Measurements from ENCODE around the gene ATP5F1B. TPM values are rescaled to one million over a fixed set of nuclear protein-coding genes. Genes with fewer than 3 reads are reported as not detected.

The ATP5F1B gene
- total and polyA plus RNA-seq, 4 donors = 432 to 838 (median 676) TPM

GRCh38 chr12:56635806-56636674 lies 9.7 kb downstream of the ATP5F1B start:
- peak overlapping the region; percentile 97 for H3K27ac ChIP-seq (ENCODE audit: low read depth, low read length)
- no peaks in the 10 kb centered on the region for H3K27me3 ChIP-seq (ENCODE audit: control insufficient read depth, insufficient read depth, low read length)
- 6% methylated on average over 20 of the region's 20 CpGs for WGBS (ENCODE audit: insufficient coverage)
- peaks cover 50% of the 10 kb centered on the region for H3K4me1 ChIP-seq (ENCODE audit: control insufficient read depth, insufficient read depth, low read length)
- no peaks in the 10 kb centered on the region for H3K9me3 ChIP-seq (ENCODE audit: control insufficient read depth, insufficient read depth, low read length)
- DNase-seq (ENCODE audit: low read depth in 4 of 6, low spot score in 6 of 6) = peak in 2 of 6 donors; percentile 78 to 90
- peaks cover 32% of the 10 kb centered on the region for H3K36me3 ChIP-seq (ENCODE audit: control insufficient read depth, insufficient read depth, low read length)
- H3K4me3 ChIP-seq (ENCODE audit: low read depth, low read length) = peak overlapping the region; percentile 54

DNA sequence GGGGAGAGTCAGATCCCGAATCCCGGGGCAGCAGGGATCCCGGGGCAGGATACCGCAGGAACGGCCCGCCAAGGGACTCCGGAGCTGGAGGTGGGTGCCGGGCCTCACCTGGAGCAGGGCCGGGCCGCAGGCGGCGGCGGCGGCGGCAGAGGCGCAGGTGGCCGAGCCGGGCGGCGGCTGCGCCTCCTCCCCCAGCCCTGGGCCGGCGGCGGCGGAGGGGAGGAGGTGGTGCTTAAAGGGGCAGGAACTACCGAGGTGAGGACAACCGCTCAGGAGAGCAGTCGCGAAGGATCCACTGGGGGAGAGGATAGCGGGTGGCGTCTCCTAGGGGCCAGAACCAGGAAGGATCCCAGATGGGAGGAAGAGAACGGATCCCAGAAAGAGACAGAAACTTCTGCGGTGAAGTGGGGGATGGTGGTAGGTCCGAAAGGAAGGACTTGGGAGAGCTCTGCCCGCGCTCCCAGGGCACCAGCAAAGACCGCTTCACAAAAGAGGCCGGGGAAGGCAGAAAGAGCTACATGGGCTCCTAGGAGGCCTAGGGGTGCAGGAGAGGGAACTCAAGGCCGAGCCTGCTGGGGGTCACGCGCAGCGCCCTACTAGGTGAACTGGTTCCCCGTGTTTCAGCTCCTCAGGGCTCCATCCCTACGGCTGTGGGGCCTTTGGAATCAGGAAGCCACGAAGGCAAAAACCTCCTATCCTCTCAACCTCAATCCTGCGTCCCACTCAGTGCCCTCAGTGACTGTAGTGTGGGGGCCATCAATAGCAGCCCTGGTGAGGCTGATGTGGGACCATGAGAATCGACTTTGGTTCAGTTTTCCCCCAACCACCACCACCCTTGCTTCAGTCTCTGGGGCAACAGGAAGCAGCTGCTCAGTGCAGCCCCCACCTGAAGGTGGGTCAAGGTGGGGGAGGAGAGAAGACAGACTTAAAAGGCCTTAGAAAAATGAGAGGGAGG lies 10.7 kb downstream of the ATP5F1B start:
- Histone ChIP-seq H3K4me3 (ENCODE audit: low read depth, low read length) (peak overlapping the region; percentile 54), H3K9me3 (ENCODE audit: control insufficient read depth, insufficient read depth, low read length) (no peaks in the 10 kb centered on the region), H3K27ac (ENCODE audit: low read depth, low read length) (peak overlapping the region; percentile 97), H3K4me1 (ENCODE audit: control insufficient read depth, insufficient read depth, low read length) (peaks cover 56% of the 10 kb centered on the region), H3K27me3 (ENCODE audit: control insufficient read depth, insufficient read depth, low read length) (no peaks in the 10 kb centered on the region), H3K36me3 (ENCODE audit: control insufficient read depth, insufficient read depth, low read length) (peaks cover 22% of the 10 kb centered on the region)
- DNase-seq (ENCODE audit: low read depth in 4 of 6, low spot score in 6 of 6) = peak in 2 of 6 donors; percentile 81
- WGBS (ENCODE audit: insufficient coverage) = 2% methylated on average over 41 of the region's 47 CpGs

- DNase-seq (ENCODE audit: low read depth in 4 of 6, low spot score in 6 of 6) = peak in 2 of 6 donors; percentile 42 to 51
- Histone ChIP-seq H3K4me3 (ENCODE audit: low read depth, low read length) (peak overlapping the region; percentile 54), H3K27ac (ENCODE audit: low read depth, low read length) (peak overlapping the region; percentile 97), H3K9me3 (ENCODE audit: control insufficient read depth, insufficient read depth, low read length) (no peaks in the 10 kb centered on the region), H3K4me1 (ENCODE audit: control insufficient read depth, insufficient read depth, low read length) (peaks cover 57% of the 10 kb centered on the region), H3K27me3 (ENCODE audit: control insufficient read depth, insufficient read depth, low read length) (no peaks in the 10 kb centered on the region), H3K36me3 (ENCODE audit: control insufficient read depth, insufficient read depth, low read length) (peaks cover 14% of the 10 kb centered on the region)
- 2% methylated on average over 24 of the region's 27 CpGs for WGBS (ENCODE audit: insufficient coverage)
Observed at GRCh38 chr12:56634242-56634836, 11.4 kb downstream of the ATP5F1B start.

DNA sequence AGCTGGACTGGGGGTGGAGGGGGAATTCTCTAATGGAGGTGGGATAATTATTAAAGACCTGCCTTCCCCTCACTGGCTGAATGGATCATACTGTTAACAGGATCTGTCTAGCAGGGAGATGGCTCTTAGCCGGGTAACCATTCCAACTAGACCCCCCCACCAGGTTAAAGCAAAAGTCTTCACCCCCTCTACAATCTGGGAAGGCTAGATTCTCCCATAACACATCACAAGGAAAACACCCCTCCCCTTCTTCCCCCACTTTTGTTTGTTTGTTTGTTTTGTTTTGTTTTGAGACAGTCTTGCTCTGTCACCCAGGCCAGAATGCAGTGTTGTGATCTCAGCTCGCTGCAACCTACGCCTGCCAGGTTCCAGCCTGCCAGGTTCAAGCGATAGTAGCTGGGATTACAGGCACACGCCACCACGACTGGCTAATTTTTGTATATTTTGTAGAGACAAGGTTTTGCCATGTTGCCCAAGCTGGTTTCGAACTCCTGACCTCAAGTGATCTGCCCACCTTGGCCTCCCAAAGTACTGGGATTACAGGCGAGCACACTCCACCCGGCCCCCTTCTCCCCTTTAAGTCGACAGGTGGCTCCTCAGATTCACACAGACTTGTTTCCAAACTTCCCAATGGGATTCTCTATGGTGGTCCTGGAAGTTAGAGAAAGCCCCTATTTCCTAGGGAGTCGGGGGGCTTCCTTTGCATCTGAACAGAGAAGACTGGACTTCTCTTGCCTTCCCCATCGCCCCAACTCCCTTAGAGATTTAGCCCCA lies 12.1 kb downstream of the ATP5F1B start:
- WGBS (ENCODE audit: insufficient coverage) = 40% methylated on average over 7 of the region's 12 CpGs

GRCh38 chr12:56632701-56633467 lies 12.9 kb downstream of the ATP5F1B start:
- H3K36me3 ChIP-seq (ENCODE audit: control insufficient read depth, insufficient read depth, low read length) = peaks cover 4% of the 10 kb centered on the region
- H3K9me3 ChIP-seq (ENCODE audit: control insufficient read depth, insufficient read depth, low read length) = no peaks in the 10 kb centered on the region
- no peaks in the 10 kb centered on the region for H3K27me3 ChIP-seq (ENCODE audit: control insufficient read depth, insufficient read depth, low read length)
- peak in 2 of 6 donors; percentile 32 to 49 for DNase-seq (ENCODE audit: low read depth in 4 of 6, low spot score in 6 of 6)
- H3K27ac ChIP-seq (ENCODE audit: low read depth, low read length) = no peak overlapping the region
- WGBS (ENCODE audit: insufficient coverage) = no CpG with 5 or more reads among the region's 4 CpGs
- no peak overlapping the region for H3K4me3 ChIP-seq (ENCODE audit: low read depth, low read length)
- H3K4me1 ChIP-seq (ENCODE audit: control insufficient read depth, insufficient read depth, low read length) = peaks cover 59% of the 10 kb centered on the region

More for the DNA sequence above, 12.1 kb downstream of the ATP5F1B start:
- Histone ChIP-seq H3K36me3 (ENCODE audit: control insufficient read depth, insufficient read depth, low read length) (peaks cover 11% of the 10 kb centered on the region), H3K9me3 (ENCODE audit: control insufficient read depth, insufficient read depth, low read length) (no peaks in the 10 kb centered on the region), H3K4me1 (ENCODE audit: control insufficient read depth, insufficient read depth, low read length) (peaks cover 57% of the 10 kb centered on the region), H3K27me3 (ENCODE audit: control insufficient read depth, insufficient read depth, low read length) (no peaks in the 10 kb centered on the region), H3K4me3 (ENCODE audit: low read depth, low read length) (peak overlapping the region; percentile 54), H3K27ac (ENCODE audit: low read depth, low read length) (peak overlapping the region; percentile 97)
- no peak for DNase-seq (ENCODE audit: low read depth in 4 of 6, low spot score in 6 of 6)

DNA sequence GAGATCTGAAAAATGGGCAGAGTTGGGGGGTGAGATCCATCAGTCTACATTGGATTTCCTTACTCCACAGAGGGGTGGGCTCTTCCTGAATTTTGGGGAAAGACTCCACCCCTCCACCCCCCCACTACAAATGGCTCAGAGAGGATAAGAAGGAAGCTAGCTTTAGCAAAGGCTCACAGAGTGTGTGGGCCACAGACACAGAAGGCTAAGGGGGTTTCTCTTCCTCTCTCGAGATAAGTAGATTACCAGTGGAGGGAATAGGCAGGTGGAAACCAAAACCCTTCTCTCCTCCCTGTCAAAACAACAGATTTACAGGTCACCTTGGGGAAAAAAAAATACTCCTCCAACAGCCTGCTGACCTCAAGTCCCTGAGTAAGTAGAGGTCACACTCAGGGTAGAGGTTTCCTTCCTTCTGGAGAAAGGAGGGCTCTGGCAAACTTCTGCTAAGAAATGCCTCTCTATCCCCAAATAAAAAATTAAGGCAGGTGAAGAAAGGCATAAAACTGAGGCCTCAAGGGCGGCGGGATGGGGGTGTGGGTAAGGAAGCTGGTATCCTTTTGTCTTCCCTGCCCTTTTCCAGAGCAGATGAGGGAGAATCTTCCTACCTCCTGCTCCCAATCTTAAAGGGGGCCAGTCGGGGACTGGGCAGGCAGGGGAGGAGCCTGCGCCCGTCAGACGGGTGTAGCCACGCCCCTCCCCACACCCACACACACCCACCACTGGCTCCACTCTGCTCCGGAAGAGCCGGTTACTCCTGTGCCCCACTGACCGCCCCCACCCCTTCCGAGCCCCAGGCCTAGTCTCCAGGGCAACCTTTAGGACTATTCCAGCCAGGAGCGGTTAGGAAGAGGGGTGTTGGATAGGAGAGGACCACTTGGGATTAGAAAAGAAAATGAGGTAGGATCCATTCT lies 13.7 kb downstream of the ATP5F1B start:
- H3K27ac ChIP-seq (ENCODE audit: low read depth, low read length) = no peak overlapping the region
- WGBS (ENCODE audit: insufficient coverage) = no CpG with 5 or more reads among the region's 13 CpGs
- H3K36me3 ChIP-seq (ENCODE audit: control insufficient read depth, insufficient read depth, low read length) = peaks cover 4% of the 10 kb centered on the region
- peaks cover 64% of the 10 kb centered on the region for H3K4me1 ChIP-seq (ENCODE audit: control insufficient read depth, insufficient read depth, low read length)
- no peaks in the 10 kb centered on the region for H3K27me3 ChIP-seq (ENCODE audit: control insufficient read depth, insufficient read depth, low read length)
- no peaks in the 10 kb centered on the region for H3K9me3 ChIP-seq (ENCODE audit: control insufficient read depth, insufficient read depth, low read length)
- no peak overlapping the region for H3K4me3 ChIP-seq (ENCODE audit: low read depth, low read length)
- DNase-seq (ENCODE audit: low read depth in 4 of 6, low spot score in 6 of 6) = peak in 2 of 6 donors; percentile 48 to 58

- H3K27me3 ChIP-seq (ENCODE audit: control insufficient read depth, insufficient read depth, low read length) = no peaks in the 10 kb centered on the region
- peak within 1 kb of the TSS; percentile 96 for H3K27ac ChIP-seq (ENCODE audit: low read depth, low read length)
- under 1% methylated on average over 30 of the region's 31 CpGs for WGBS (ENCODE audit: insufficient coverage)
- peaks cover 7% of the 10 kb centered on the region for H3K36me3 ChIP-seq (ENCODE audit: control insufficient read depth, insufficient read depth, low read length)
- peaks cover 45% of the 10 kb centered on the region for H3K4me1 ChIP-seq (ENCODE audit: control insufficient read depth, insufficient read depth, low read length)
- H3K4me3 ChIP-seq (ENCODE audit: low read depth, low read length) = peak within 1 kb of the TSS; percentile 98
- DNase-seq (ENCODE audit: low read depth in 4 of 6, low spot score in 6 of 6) = peak in 4 of 6 donors; percentile 85 to 97 (median 91)
- no peaks in the 10 kb centered on the region for H3K9me3 ChIP-seq (ENCODE audit: control insufficient read depth, insufficient read depth, low read length)
Observed at GRCh38 chr12:56630180-56630632, 15.6 kb downstream of the ATP5F1B start, which contains the start of gene BAZ2A. TSS of gene BAZ2A (minus strand) at chr12:56630326. CDS start at chr12:56617530, 12,796 bp downstream.

All from spinal cord (tissue), 10 donors.